D721Med (cell line): ENCODE data around the gene BAZ2B.
A peak's percentile ranks its signal among the peaks of the same experiment; 100 is the strongest.

Source experiments
- DNase-seq: peaks from one replicate; pipeline ENCODE4 v3.0.0; 2011; ENCODE audit warnings: low spot score; ENCODE audit not compliant: insufficient read length
- FAIRE-seq: peaks from 2 replicates; lab custom pipeline; 2011; peaks lifted over from hg19 to GRCh38; lab: Jason Lieb, UNC
- TF ChIP-seq, protein P1 (sequence below): IDR thresholded peaks from 2 replicates; pipeline ENCODE4 v1.5.1; 2012; ENCODE audit warnings: mild to moderate bottlenecking, control low read depth; ENCODE audit not compliant: insufficient read depth; ENCODE audit errors: missing control alignments

BAZ2B gene

DNA sequence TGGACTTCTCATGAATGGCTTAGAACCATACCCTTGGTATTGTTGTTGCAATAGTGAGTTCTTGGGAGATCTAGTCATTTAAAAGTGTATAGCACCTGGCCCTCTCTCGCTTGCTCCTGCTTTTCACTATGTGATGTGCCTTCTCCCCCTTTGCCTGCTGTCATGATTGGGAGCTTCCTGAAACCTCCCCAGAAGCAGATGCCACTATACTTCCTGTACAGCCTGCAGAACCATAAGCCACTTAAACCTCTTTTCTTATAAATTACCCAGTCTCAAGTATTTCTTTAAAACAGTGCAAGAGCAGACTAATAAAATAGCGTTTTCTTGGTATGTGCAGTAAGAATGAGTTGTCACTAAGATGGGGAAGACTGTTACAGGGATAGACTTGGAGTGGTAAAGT, 31.6 kb downstream of the BAZ2B start:
- FAIRE-seq = peak; percentile 70
- no peak for DNase-seq
- TF ChIP-seq, protein P1, sequence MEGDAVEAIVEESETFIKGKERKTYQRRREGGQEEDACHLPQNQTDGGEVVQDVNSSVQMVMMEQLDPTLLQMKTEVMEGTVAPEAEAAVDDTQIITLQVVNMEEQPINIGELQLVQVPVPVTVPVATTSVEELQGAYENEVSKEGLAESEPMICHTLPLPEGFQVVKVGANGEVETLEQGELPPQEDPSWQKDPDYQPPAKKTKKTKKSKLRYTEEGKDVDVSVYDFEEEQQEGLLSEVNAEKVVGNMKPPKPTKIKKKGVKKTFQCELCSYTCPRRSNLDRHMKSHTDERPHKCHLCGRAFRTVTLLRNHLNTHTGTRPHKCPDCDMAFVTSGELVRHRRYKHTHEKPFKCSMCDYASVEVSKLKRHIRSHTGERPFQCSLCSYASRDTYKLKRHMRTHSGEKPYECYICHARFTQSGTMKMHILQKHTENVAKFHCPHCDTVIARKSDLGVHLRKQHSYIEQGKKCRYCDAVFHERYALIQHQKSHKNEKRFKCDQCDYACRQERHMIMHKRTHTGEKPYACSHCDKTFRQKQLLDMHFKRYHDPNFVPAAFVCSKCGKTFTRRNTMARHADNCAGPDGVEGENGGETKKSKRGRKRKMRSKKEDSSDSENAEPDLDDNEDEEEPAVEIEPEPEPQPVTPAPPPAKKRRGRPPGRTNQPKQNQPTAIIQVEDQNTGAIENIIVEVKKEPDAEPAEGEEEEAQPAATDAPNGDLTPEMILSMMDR = no peak

DNA sequence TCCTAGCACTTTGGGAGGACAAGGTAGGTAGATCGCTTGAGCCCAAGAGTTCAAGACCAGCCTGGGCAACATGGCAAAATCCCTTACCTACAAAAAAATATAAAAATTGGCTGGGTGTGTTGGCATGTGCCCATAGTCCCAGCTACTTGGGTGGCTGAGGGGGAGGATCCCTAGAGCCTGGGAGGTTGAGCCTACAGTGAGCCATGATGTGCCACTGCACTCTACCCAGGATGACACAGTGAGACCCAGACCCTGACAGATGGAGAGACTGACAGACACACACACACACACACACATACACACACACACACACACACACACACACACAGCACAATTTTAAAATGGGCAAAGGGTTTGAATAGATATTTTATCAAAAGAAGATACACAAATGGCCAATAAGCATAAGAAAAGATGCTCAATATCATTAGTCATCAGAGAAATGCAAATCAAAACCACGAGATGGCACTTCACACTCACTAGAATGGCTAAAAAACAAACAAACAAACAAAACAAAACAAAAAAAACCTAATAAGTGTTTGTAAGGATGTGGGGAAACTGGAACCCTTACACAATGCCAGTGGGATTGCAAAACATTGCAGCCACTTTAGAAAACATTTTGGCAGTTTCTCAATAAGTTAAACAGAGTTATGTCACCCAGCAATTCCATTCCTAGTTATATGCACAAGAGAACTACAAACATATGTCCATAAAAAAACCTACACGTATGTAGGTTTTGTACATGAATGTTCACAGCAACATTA, 42.3 kb downstream of the BAZ2B start:
- TF ChIP-seq, protein P1 = no peak
- FAIRE-seq (no peak), DNase-seq (no peak)

DNA sequence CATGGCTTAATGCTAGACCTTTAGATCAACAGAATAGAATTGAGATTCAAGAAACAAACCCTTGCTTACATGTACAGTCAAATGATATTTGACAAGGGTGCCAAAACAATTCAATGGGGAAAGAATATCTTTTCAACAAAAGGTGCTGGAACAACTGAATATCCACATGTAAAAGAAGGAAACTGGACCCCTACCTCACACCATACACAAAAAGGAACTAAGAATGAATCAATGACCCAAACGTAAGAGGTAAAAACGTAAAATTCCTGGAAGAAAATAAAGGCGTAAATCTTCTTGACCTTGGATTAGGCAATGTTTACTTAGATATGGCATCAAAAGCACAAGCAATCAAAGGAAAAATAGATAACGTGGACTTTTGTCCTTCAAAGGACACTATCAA, 43.1 kb downstream of the BAZ2B start:
- no peak for DNase-seq
- TF ChIP-seq, protein P1 = no peak
- FAIRE-seq = peak; percentile 51

DNA sequence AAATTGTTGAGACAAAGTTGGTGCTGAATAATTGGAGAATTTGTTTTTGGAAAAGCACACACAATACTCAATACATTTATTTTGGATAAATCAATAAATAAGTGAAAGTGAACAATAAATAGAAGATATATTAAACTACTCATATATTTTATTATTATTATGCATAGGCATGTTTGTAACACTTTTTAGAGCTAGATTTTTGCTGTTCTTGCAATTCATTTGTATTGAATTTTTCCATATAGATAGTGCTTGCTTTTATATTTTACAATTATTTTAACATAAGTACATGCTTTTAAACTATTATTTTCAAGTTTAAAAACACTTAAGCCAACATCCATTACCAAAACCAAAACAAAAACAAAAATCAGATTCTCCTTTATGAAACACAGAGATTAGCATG, 43.9 kb downstream of the BAZ2B start:
- FAIRE-seq (no peak), DNase-seq (no peak)
- TF ChIP-seq, protein P1 = no peak

DNA sequence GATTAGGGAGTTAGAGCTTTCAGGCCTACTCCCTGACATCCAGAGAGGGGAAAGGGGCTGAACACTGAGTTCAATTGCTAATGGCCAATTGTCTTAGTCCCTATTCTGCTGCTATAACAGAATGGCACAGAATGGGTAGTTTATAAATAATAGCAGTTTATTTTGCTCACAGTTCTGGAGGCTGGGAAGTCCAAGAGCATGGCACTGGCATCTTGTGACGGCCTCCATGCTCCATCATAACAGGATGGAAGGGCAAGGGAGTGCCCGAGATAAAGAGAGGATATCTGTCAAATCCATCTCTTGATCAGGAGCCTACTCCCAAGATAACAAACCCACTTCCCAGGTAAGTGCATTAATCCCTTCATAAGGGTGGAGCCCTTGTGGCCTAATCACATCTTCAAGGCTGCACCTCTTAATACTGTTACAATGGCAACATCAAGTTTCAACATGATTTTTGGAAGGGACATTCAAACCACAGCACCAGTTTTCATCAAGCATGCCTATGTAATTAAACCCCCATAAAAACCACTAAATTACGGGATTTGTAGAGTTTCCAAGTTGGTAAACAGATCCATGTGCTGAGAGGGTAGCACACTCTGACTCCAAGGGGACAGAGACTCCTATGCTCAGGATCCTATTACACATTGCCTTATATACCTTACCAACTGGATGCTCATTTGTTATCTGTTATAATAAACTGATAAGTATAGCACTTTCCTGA, 44.6 kb downstream of the BAZ2B start:
- TF ChIP-seq, protein P1 = no peak
- FAIRE-seq = peak; percentile 56

DNA sequence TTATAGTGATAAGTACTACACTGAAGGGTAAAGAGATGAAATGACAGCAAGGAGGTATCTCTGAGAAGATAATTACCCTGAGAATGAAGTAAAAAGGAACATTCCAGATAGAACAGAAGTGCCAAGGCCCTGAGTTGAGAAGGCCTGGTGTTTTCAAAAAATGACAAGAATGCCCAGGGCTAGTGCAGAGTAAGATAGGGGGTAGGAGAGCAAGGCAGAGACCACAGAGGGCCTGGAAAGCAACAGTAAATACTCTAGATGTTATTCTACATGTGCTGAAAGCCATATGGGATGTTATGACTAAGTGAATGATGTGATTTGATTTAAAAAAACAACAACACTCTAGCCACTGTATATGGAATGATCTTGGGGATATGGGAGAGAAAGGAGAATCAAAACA, 52.3 kb downstream of the BAZ2B start:
- DNase-seq (no peak), FAIRE-seq (peak; percentile 51)
- TF ChIP-seq, protein P1 = no peak

More for the DNA sequence above, 44.6 kb downstream of the BAZ2B start:
- no peak for DNase-seq

DNA sequence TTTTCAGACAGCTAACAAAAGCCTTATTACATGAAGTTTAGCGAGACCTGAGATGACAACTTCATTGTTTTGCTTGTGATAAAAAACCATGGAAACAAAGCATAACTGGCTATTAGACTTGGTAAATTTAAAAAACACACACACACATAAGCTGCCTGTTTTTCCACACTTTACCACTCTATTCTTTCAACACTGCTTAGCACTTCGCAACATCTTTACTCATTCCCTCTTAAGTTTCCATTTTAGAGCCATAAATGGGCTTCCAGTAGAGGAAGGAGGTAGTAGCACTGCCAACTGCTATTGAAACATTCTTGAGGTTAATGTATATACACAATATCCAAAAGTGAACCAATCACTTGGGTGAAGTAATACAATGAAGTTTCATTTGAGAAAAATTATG, 54.1 kb downstream of the BAZ2B start:
- no peak for DNase-seq

More for the DNA sequence above, 54.1 kb downstream of the BAZ2B start:
- peak; percentile 63 for FAIRE-seq
- TF ChIP-seq, protein P1 = no peak
